PFSK-1 (cell line): ENCODE measurements around the gene PLXNA3. TPM values are rescaled to one million over a fixed set of nuclear protein-coding genes. Genes with fewer than 3 reads are reported as not detected.

Experiments used
- FOXP2 ChIP-seq: optimal IDR thresholded peaks from 2 replicates; pipeline ENCODE3; 2011; ENCODE audit warnings: borderline replicate concordance, control low read depth, inconsistent platforms; ENCODE audit not compliant: insufficient read depth; ENCODE audit errors: extremely low read length, extremely low read depth
- POLR2AphosphoS5 ChIP-seq: IDR thresholded peaks from 2 replicates; pipeline ENCODE4 v1.6.1; 2012; ENCODE audit warnings: low read depth, mild to moderate bottlenecking, control low read depth, low read length, moderate library complexity
- REST ChIP-seq, 2 experiments: IDR thresholded peaks; 2 replicates each; pipeline versions ENCODE4 v1.6.1 to v1.8.0; 2011 to 2012; ENCODE audit warnings: low read depth in 2 of 2, low read length in 2 of 2, control low read depth in 1 of 2, inconsistent platforms in 1 of 2, mild to moderate bottlenecking in 1 of 2, moderate library complexity in 1 of 2; ENCODE audit not compliant: insufficient read depth in 1 of 2
- SIN3A ChIP-seq: IDR thresholded peaks from 2 replicates; pipeline ENCODE4 v1.6.1; 2012; ENCODE audit warnings: mild to moderate bottlenecking, low read length, moderate library complexity, borderline replicate concordance; ENCODE audit not compliant: insufficient read depth
- TAF1 ChIP-seq: IDR thresholded peaks from 2 replicates; pipeline ENCODE4 v1.6.1; 2012; ENCODE audit warnings: low read length, control low read depth, borderline replicate concordance; ENCODE audit not compliant: insufficient read depth
- polyA plus RNA-seq: library from polyadenylated mRNA; unstranded; fragments of >200 nt; gene quantifications from one replicate; pipeline ENCODE4 v1.2.1, GENCODE V29; 2012; ENCODE audit warnings: low read depth, missing spikeins; ENCODE audit not compliant: insufficient read length

Gene PLXNA3
- polyA plus RNA-seq = 61.7 TPM

- TF ChIP-seq REST (IDR thresholded peaks at IDR 0.05; ENCODE audit: insufficient read depth in 1 of 2, low read depth in 2 of 2, low read length in 2 of 2) (no peak), TAF1 (0 out of 2 replicates have a peak, but pooled peaks have one; percentile 47)
Observed at GRCh38 chrX:154458116-154458953, at the start of gene PLXNA3. TSS of gene PLXNA3 (plus strand) at chrX:154458281. CDS start at chrX:154460184, 1,903 bp downstream.

DNA sequence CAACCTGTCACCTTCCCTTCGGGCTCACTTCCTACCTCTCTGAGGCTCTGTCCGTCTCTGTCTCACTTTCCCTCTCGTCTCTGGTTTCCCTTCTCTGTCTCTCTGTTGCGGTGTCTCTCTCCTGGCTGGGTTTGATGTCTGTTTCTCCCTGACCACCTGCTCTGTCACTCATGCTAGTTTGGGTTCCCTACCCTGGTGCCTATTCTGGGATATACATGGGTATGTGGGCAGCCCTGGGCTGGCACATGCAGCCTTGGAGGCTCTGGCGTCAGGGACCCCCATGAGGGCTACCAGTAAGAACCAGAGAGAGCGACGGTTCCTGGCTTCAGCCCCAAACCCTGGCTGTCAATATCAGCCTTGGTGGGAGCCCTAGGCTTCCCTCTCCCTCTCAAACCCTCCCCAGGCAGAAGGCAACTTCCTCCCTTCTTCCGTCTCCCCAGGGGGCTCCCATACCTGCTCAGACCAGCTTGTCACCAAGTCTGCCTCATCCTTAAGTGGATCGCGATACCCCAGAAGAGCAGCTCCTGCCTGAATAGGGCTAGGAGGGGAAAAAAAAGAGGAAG lies 49.3 kb upstream of the PLXNA3 start:
- TF ChIP-seq POLR2AphosphoS5 (no peak), TAF1 (no peak), FOXP2 (no peak)

DNA sequence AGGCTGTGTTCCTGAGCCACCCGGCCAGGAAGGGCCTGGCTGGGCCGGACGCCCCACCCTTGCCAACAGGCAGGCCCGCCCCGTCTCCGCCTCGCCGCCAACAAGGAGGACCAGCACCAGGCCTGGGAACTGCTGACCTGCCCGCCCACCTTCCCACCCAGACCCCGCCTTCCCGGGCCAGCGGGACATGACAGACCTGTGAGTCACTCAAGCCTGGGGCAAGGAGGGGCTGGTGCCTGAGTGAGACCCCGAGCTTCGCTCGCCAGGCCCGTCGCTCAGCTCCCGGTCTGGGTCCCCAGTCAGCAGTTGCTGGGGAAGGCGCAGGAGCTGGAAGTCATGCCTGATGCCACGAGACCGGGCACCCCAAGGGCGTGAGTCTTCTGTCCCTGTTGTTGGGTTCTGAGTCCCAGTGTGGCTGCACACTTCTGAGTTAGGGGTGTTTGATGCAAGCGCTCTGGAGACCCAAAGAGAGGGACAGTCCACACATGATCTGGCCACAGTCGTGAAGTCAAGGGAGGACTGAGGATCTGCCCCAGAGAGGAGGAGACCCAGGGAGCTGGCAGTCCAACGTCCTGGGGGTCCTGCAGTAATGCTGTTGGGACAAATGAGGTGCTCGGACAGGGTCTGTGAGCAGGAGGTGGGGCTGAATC lies 48.7 kb upstream of the PLXNA3 start, which contains the start of gene DNASE1L1:
DNASE1L1 (minus strand) TSS at position 33 of the 650 bp plus-strand sequence. CDS start 3,686 bp downstream, outside the sequence.
- TF ChIP-seq SIN3A (no peak), POLR2AphosphoS5 (0 out of 2 replicates have a peak, but pooled peaks have one; percentile 30), FOXP2 (no peak), TAF1 (0 out of 2 replicates have a peak, but pooled peaks have one; percentile 39)

- no peak for TF ChIP-seq POLR2AphosphoS5
- TF ChIP-seq SIN3A = no peak
- TF ChIP-seq TAF1 = no peak
- TF ChIP-seq FOXP2 = no peak
- TF ChIP-seq REST (IDR thresholded peaks at IDR 0.05; ENCODE audit: insufficient read depth in 1 of 2, low read depth in 2 of 2, low read length in 2 of 2) = no peak
Observed at GRCh38 chrX:154411981-154412340, 46.1 kb upstream of the PLXNA3 start.

GRCh38 chrX:154412468-154412867 lies 45.6 kb upstream of the PLXNA3 start:
- TF ChIP-seq POLR2AphosphoS5 (no peak), TAF1 (no peak), FOXP2 (no peak), SIN3A (no peak), REST (IDR thresholded peaks at IDR 0.05; ENCODE audit: insufficient read depth in 1 of 2, low read depth in 2 of 2, low read length in 2 of 2) (no peak)
